ENCODE results near the gene GPR78.

Gene GPR78

GRCh38 chr4:8547108-8547911 lies 32.9 kb upstream of the GPR78 start:
- H3K4me1 ChIP-seq (ENCODE audit: insufficient read depth, low read length), result 0 out of 2 replicates have a peak, but pooled peaks cover 8% of the 10 kb centered on the region
- no peaks in the 10 kb centered on the region for H3K9me3 ChIP-seq (ENCODE audit: insufficient read depth, low read depth, low read length)
- H3K27ac ChIP-seq (ENCODE audit: low read depth, low read length), result no peak overlapping the region
- H3K36me3 ChIP-seq (ENCODE audit: insufficient read depth, low read length), result no peaks in the 10 kb centered on the region
- WGBS, result 62% methylated on average over 16 of the region's 16 CpGs
- H3K27me3 ChIP-seq (ENCODE audit: insufficient read depth, low read length), result no peaks in the 10 kb centered on the region
- H3K9ac ChIP-seq (ENCODE audit: low read depth, low read length), result no peak overlapping the region
- no peak overlapping the region for H3K4me3 ChIP-seq (ENCODE audit: low read length)

- H3K27ac ChIP-seq (ENCODE audit: low read depth, low read length), result no peak overlapping the region
- 0 out of 2 replicates have a peak, but pooled peaks cover 8% of the 10 kb centered on the region for H3K4me1 ChIP-seq (ENCODE audit: insufficient read depth, low read length)
- no peak overlapping the region for H3K4me3 ChIP-seq (ENCODE audit: low read length)
- no peaks in the 10 kb centered on the region for H3K36me3 ChIP-seq (ENCODE audit: insufficient read depth, low read length)
- no peaks in the 10 kb centered on the region for H3K9me3 ChIP-seq (ENCODE audit: insufficient read depth, low read depth, low read length)
- H3K27me3 ChIP-seq (ENCODE audit: insufficient read depth, low read length), result no peaks in the 10 kb centered on the region
- no peak overlapping the region for H3K9ac ChIP-seq (ENCODE audit: low read depth, low read length)
- WGBS, result 96% methylated on average over 16 of the region's 16 CpGs
These were observed 32.1 kb upstream of the GPR78 start for GRCh38 chr4:8547912-8548730.

GRCh38 chr4:8548731-8549351 lies 31.4 kb upstream of the GPR78 start:
- Histone ChIP-seq H3K9ac (ENCODE audit: low read depth, low read length) (no peak overlapping the region), H3K27ac (ENCODE audit: low read depth, low read length) (no peak overlapping the region), H3K36me3 (ENCODE audit: insufficient read depth, low read length) (no peaks in the 10 kb centered on the region), H3K4me3 (ENCODE audit: low read length) (no peak overlapping the region), H3K4me1 (ENCODE audit: insufficient read depth, low read length) (0 out of 2 replicates have a peak, but pooled peaks cover 8% of the 10 kb centered on the region), H3K9me3 (ENCODE audit: insufficient read depth, low read depth, low read length) (no peaks in the 10 kb centered on the region), H3K27me3 (ENCODE audit: insufficient read depth, low read length) (no peaks in the 10 kb centered on the region)
- WGBS, result 89% methylated on average over 13 of the region's 14 CpGs

- Histone ChIP-seq H3K9me3 (ENCODE audit: insufficient read depth, low read depth, low read length) (no peaks in the 10 kb centered on the region), H3K4me1 (ENCODE audit: insufficient read depth, low read length) (0 out of 2 replicates have a peak, but pooled peaks cover 8% of the 10 kb centered on the region), H3K4me3 (ENCODE audit: low read length) (no peak overlapping the region), H3K36me3 (ENCODE audit: insufficient read depth, low read length) (no peaks in the 10 kb centered on the region), H3K9ac (ENCODE audit: low read depth, low read length) (no peak overlapping the region), H3K27ac (ENCODE audit: low read depth, low read length) (no peak overlapping the region), H3K27me3 (ENCODE audit: insufficient read depth, low read length) (no peaks in the 10 kb centered on the region)
- 89% methylated on average over 11 of the region's 11 CpGs for WGBS
These were observed 30.8 kb upstream of the GPR78 start for GRCh38 chr4:8549352-8549931.

- no peaks in the 10 kb centered on the region for H3K27me3 ChIP-seq (ENCODE audit: insufficient read depth, low read length)
- H3K27ac ChIP-seq (ENCODE audit: low read depth, low read length), result no peak overlapping the region
- H3K9ac ChIP-seq (ENCODE audit: low read depth, low read length), result no peak overlapping the region
- no peaks in the 10 kb centered on the region for H3K36me3 ChIP-seq (ENCODE audit: insufficient read depth, low read length)
- H3K9me3 ChIP-seq (ENCODE audit: insufficient read depth, low read depth, low read length), result no peaks in the 10 kb centered on the region
- WGBS, result 90% methylated on average over 9 of the region's 9 CpGs
- H3K4me1 ChIP-seq (ENCODE audit: insufficient read depth, low read length), result 0 out of 2 replicates have a peak, but pooled peaks cover 6% of the 10 kb centered on the region
- H3K4me3 ChIP-seq (ENCODE audit: low read length), result no peak overlapping the region
These were observed 29.5 kb upstream of the GPR78 start for GRCh38 chr4:8550691-8551090.

- H3K4me3 ChIP-seq (ENCODE audit: low read length), result no peak overlapping the region
- H3K27ac ChIP-seq (ENCODE audit: low read depth, low read length), result no peak overlapping the region
- H3K27me3 ChIP-seq (ENCODE audit: insufficient read depth, low read length), result no peaks in the 10 kb centered on the region
- H3K9ac ChIP-seq (ENCODE audit: low read depth, low read length), result no peak overlapping the region
- no peaks in the 10 kb centered on the region for H3K9me3 ChIP-seq (ENCODE audit: insufficient read depth, low read depth, low read length)
- H3K4me1 ChIP-seq (ENCODE audit: insufficient read depth, low read length), result 0 out of 2 replicates have a peak, but pooled peaks cover 4% of the 10 kb centered on the region
- 93% methylated on average over 4 of the region's 4 CpGs for WGBS
- H3K36me3 ChIP-seq (ENCODE audit: insufficient read depth, low read length), result no peaks in the 10 kb centered on the region
These were observed 28.2 kb upstream of the GPR78 start for GRCh38 chr4:8552024-8552423.

- H3K4me1 ChIP-seq (ENCODE audit: insufficient read depth, low read length), result no peaks in the 10 kb centered on the region
- 80% methylated on average over 8 of the region's 8 CpGs for WGBS
- no peaks in the 10 kb centered on the region for H3K9me3 ChIP-seq (ENCODE audit: insufficient read depth, low read depth, low read length)
- no peak overlapping the region for H3K4me3 ChIP-seq (ENCODE audit: low read length)
- no peaks in the 10 kb centered on the region for H3K27me3 ChIP-seq (ENCODE audit: insufficient read depth, low read length)
- no peaks in the 10 kb centered on the region for H3K36me3 ChIP-seq (ENCODE audit: insufficient read depth, low read length)
- no peak overlapping the region for H3K9ac ChIP-seq (ENCODE audit: low read depth, low read length)
- H3K27ac ChIP-seq (ENCODE audit: low read depth, low read length), result no peak overlapping the region
These were observed 27.5 kb upstream of the GPR78 start for GRCh38 chr4:8552581-8553205.

- no peaks in the 10 kb centered on the region for H3K27me3 ChIP-seq (ENCODE audit: insufficient read depth, low read length)
- no peak overlapping the region for H3K4me3 ChIP-seq (ENCODE audit: low read length)
- no peak overlapping the region for H3K9ac ChIP-seq (ENCODE audit: low read depth, low read length)
- no peaks in the 10 kb centered on the region for H3K9me3 ChIP-seq (ENCODE audit: insufficient read depth, low read depth, low read length)
- no peak overlapping the region for H3K27ac ChIP-seq (ENCODE audit: low read depth, low read length)
- 95% methylated on average over 8 of the region's 8 CpGs for WGBS
- H3K36me3 ChIP-seq (ENCODE audit: insufficient read depth, low read length), result no peaks in the 10 kb centered on the region
- H3K4me1 ChIP-seq (ENCODE audit: insufficient read depth, low read length), result no peaks in the 10 kb centered on the region
These were observed 27.0 kb upstream of the GPR78 start for GRCh38 chr4:8553216-8553615.

- Histone ChIP-seq H3K27me3 (ENCODE audit: insufficient read depth, low read length) (no peaks in the 10 kb centered on the region), H3K4me1 (ENCODE audit: insufficient read depth, low read length) (no peaks in the 10 kb centered on the region), H3K27ac (ENCODE audit: low read depth, low read length) (no peak overlapping the region), H3K4me3 (ENCODE audit: low read length) (no peak overlapping the region), H3K9me3 (ENCODE audit: insufficient read depth, low read depth, low read length) (no peaks in the 10 kb centered on the region), H3K9ac (ENCODE audit: low read depth, low read length) (no peak overlapping the region), H3K36me3 (ENCODE audit: insufficient read depth, low read length) (no peaks in the 10 kb centered on the region)
- WGBS, result 80% methylated on average over 12 of the region's 12 CpGs
These were observed 26.2 kb upstream of the GPR78 start for GRCh38 chr4:8553991-8554405.

GRCh38 chr4:8554555-8555100 lies 25.6 kb upstream of the GPR78 start:
- H3K27ac ChIP-seq (ENCODE audit: low read depth, low read length), result no peak overlapping the region
- H3K27me3 ChIP-seq (ENCODE audit: insufficient read depth, low read length), result no peaks in the 10 kb centered on the region
- H3K9me3 ChIP-seq (ENCODE audit: insufficient read depth, low read depth, low read length), result no peaks in the 10 kb centered on the region
- H3K36me3 ChIP-seq (ENCODE audit: insufficient read depth, low read length), result no peaks in the 10 kb centered on the region
- no peak overlapping the region for H3K9ac ChIP-seq (ENCODE audit: low read depth, low read length)
- 92% methylated on average over 17 of the region's 17 CpGs for WGBS
- no peaks in the 10 kb centered on the region for H3K4me1 ChIP-seq (ENCODE audit: insufficient read depth, low read length)
- no peak overlapping the region for H3K4me3 ChIP-seq (ENCODE audit: low read length)
